HepG2 (cell line): ENCODE data around the gene MACROH2A1. TPM values are rescaled to one million over a fixed set of nuclear protein-coding genes. Genes with fewer than 3 reads are reported as not detected.

Source experiments
- ATAC-seq: fragments of 200-7000 bp; cut with Tn5 transposase; 3 replicates; pipeline ENCODE4 v1.9.1; 2020; ENCODE audit warnings: mild to moderate bottlenecking, moderate library complexity
- BruUV-seq: library from RNA; stranded (reverse); fragments of 400-500 nt; replicated peaks from 2 replicates; lab custom pipeline; 2021; lab: Mats Ljungman, UMichigan
- CTCF ChIA-PET: fragments of 300-600 bp; formaldehyde crosslinking; extraction: SDS; loops from one replicate; lab custom pipeline; 2021; ENCODE audit warnings: low total read pairs, inconsistent platforms, low intra/inter-chr PET ratio; lab: Yijun Ruan, JAX
- POLR2A ChIA-PET: fragments of 350-600 bp; sonication (Branson Sonifier 250); formaldehyde crosslinking; loops from one replicate; lab custom pipeline; 2020; ENCODE audit warnings: antibody characterized with exemption, inconsistent platforms; lab: Yijun Ruan, JAX
- DNase-seq: peaks from one replicate; pipeline ENCODE4 v3.0.0-alpha.2; 2015; ENCODE audit warnings: low spot score
- FAIRE-seq: peaks from 3 replicates; lab custom pipeline; 2011; peaks lifted over from hg19 to GRCh38; lab: Jason Lieb, UNC
- H2AFZ ChIP-seq: one replicate; pipeline ENCODE4 v1.6.1; 2011; ENCODE audit warnings: low read length, inconsistent platforms
- H3K27ac ChIP-seq: fragments of 300-600 bp; 3 replicates; pipeline ENCODE4 v1.8.0; 2011; ENCODE audit warnings: mixed run types, mild to moderate bottlenecking, mixed read lengths, low read length, inconsistent platforms; ENCODE audit not compliant: insufficient read depth; ENCODE audit errors: extremely low read length
- H3K27me3 ChIP-seq, 2 experiments: fragments of 200-600 bp in 1 of 2; 2 replicates in 1 of 2; 3 replicates in 1 of 2; pipeline versions ENCODE4 v1.6.0 to v1.8.0; 2011; ENCODE audit warnings: low read length in 2 of 2, mild to moderate bottlenecking in 2 of 2, moderate library complexity in 2 of 2, inconsistent platforms in 1 of 2; ENCODE audit not compliant: insufficient read depth in 2 of 2, control insufficient read depth in 1 of 2
- H3K36me3 ChIP-seq, 2 experiments: fragments of 200-600 bp in 1 of 2; replicated peaks in 1 of 2; 2 replicates in 1 of 2; 3 replicates in 1 of 2; pipeline versions ENCODE4 v1.5.1 to v1.8.0; 2011; ENCODE audit warnings: low read length in 2 of 2, inconsistent platforms in 1 of 2; ENCODE audit not compliant: insufficient read depth in 2 of 2, control insufficient read depth in 1 of 2
- H3K4me1 ChIP-seq: 2 replicates; pipeline ENCODE4 v1.5.1; 2012; ENCODE audit warnings: low read length, inconsistent platforms; ENCODE audit not compliant: insufficient read depth
- H3K4me2 ChIP-seq: 2 replicates; pipeline ENCODE4 v1.6.0; 2011; ENCODE audit warnings: low read depth, low read length, inconsistent platforms
- H3K4me3 ChIP-seq, 3 experiments: fragments of 200-600 bp in 1 of 3; sonication (generic), shearing (Covaris generic) in 1 of 3; replicated peaks in 1 of 3; 2 replicates each; pipeline ENCODE4 v1.5.1; 2011 to 2016; ENCODE audit warnings: low read length in 3 of 3, inconsistent platforms in 2 of 3, low read depth in 2 of 3, mild to moderate bottlenecking in 2 of 3, control low read depth in 1 of 3, mixed read lengths in 1 of 3; ENCODE audit not compliant: insufficient read depth in 1 of 3
- H3K79me2 ChIP-seq: one replicate; pipeline ENCODE4 v1.6.1; 2011; ENCODE audit warnings: low read length, inconsistent platforms; ENCODE audit not compliant: insufficient read depth
- H3K9ac ChIP-seq: 2 replicates; pipeline ENCODE4 v1.6.0; 2011; ENCODE audit warnings: mild to moderate bottlenecking, low read depth, low read length, inconsistent platforms; ENCODE audit not compliant: insufficient read depth
- H3K9me3 ChIP-seq: 2 replicates; pipeline ENCODE4 v1.5.1; 2012; ENCODE audit warnings: mild to moderate bottlenecking, low read length
- H4K20me1 ChIP-seq: 2 replicates; pipeline ENCODE4 v1.6.0; 2011; ENCODE audit warnings: inconsistent platforms, mild to moderate bottlenecking, low read length, moderate library complexity; ENCODE audit not compliant: insufficient read depth
- CC2D1A ChIP-seq: sonication (generic); formaldehyde crosslinking; IDR thresholded peaks from 2 replicates; pipeline ENCODE4 v1.8.1; 2023; ENCODE audit warnings: mild to moderate bottlenecking, missing genetic modification reagents
- GATA4 ChIP-seq: sonication (generic); IDR thresholded peaks from 2 replicates; pipeline ENCODE4 v1.6.1; 2016; ENCODE audit warnings: antibody characterized with exemption, low read depth, borderline replicate concordance
- HNRNPLL ChIP-seq: fragments of 200-400 bp; formaldehyde crosslinking; IDR thresholded peaks from 2 replicates; pipeline ENCODE4 v1.6.1; 2017; ENCODE audit warnings: mild to moderate bottlenecking, low read depth, low read length; ENCODE audit not compliant: poor library complexity, severe bottlenecking
- KLF11 ChIP-seq: IDR thresholded peaks from 2 replicates; pipeline ENCODE4 v1.6.1; 2016; ENCODE audit warnings: missing compliant biosample characterization
- MXD1 ChIP-seq: sonication (generic); formaldehyde crosslinking; IDR thresholded peaks from 2 replicates; pipeline ENCODE4 v1.4.0; 2020; ENCODE audit warnings: mild to moderate bottlenecking, missing genetic modification reagents
- NR2F2 ChIP-seq: IDR thresholded peaks from 2 replicates; pipeline ENCODE4 v1.6.1; 2012; ENCODE audit warnings: low read depth, inconsistent platforms, borderline replicate concordance
- RELA ChIP-seq: sonication (generic); formaldehyde crosslinking; IDR thresholded peaks from 2 replicates; pipeline ENCODE4 v1.4.0; 2020; ENCODE audit warnings: missing genetic modification reagents
- SNAPC4 ChIP-seq: sonication (generic); formaldehyde crosslinking; IDR thresholded peaks from 2 replicates; pipeline ENCODE4 v1.4.0; 2020; ENCODE audit warnings: mild to moderate bottlenecking, missing genetic modification reagents
- ZNF335 ChIP-seq: sonication (generic); formaldehyde crosslinking; IDR thresholded peaks from 2 replicates; pipeline ENCODE4 v1.4.0; 2020; ENCODE audit warnings: missing genetic modification reagents
- ZNF773 ChIP-seq: sonication (generic); formaldehyde crosslinking; IDR thresholded peaks from 2 replicates; pipeline ENCODE4 v1.4.0; 2020; ENCODE audit warnings: missing genetic modification reagents, borderline replicate concordance
- ZSCAN29 ChIP-seq: sonication (generic); formaldehyde crosslinking; conservative IDR thresholded peaks from 2 replicates; pipeline ENCODE4 v1.4.0; 2020; ENCODE audit warnings: mild to moderate bottlenecking, missing genetic modification reagents
- WGBS: methylation state at CpG from one replicate; pipeline ENCODE4 v1.1.6; 2017; ENCODE audit warnings: low lambda C conversion rate; 5-methylcytosine and 5-hydroxymethylcytosine counted together
- in situ Hi-C: cut with HindIII; loops from 2 replicates; pipeline ENCODE4 v1.10.0; 2017; ENCODE audit warnings: low pct_unique_long_range_greater_than_20kb; ENCODE audit not compliant: extremely low pct_ligation_motif_present
- intact Hi-C: fragments of 100-400 bp; cut with micrococcal nuclease; formaldehyde crosslinking; loops from one replicate; pipeline ENCODE4 v1.10.0; 2022; ENCODE audit not compliant: unreplicated experiment
- polyA plus RNA-seq, 8 experiments: library from polyadenylated mRNA; depleted of rRNA in 3 of 8; stranded (reverse) in 7 of 8; unstranded in 1 of 8; fragments of >200 nt; fragmentation: Illumina TruSeq in 4 of 8; extraction: Trizol in 4 of 8; gene quantifications; 2 replicates each; pipeline versions ENCODE4 v1.2.1 to v1.2.3, GENCODE V29; 2011 to 2016; ENCODE audit warnings: low read depth in 4 of 8, missing spikeins in 1 of 8, mixed read lengths in 1 of 8; ENCODE audit not compliant: insufficient read depth in 1 of 8
- total RNA-seq, 5 experiments: library from RNA; depleted of rRNA; stranded (reverse); fragments of >200 nt; fragmentation: Illumina TruSeq; extraction: Trizol; gene quantifications; 2 replicates each; pipeline ENCODE4 v1.2.3, GENCODE V29; 2016; ENCODE audit warnings: low read depth in 1 of 5

MACROH2A1 gene
- total and polyA plus RNA-seq, 2 of the 13 experiments (the other 11 are each of a cell fraction or from before 2014, with no cell fraction given) = 69.1 to 158 TPM

- intact Hi-C loops (loop anchor here (10.0 kb wide), 1 partner anchor 106 kb away; no protein-coding TSS in a partner anchor), in situ Hi-C loops (no loop called here)
- ATAC-seq (no peak; the same call in 2 of the 3 replicates), DNase-seq (no peak), FAIRE-seq (no peak)
- 95% methylated on average over 11 of the region's 16 CpGs for WGBS
- no peaks in the 10 kb centered on the region for H3K9me3 ChIP-seq
- no peaks in the 10 kb centered on the region; the same call in 1 of the 2 replicates for H4K20me1 ChIP-seq
- BruUV-seq = no TSS peak
- TF ChIP-seq HNRNPLL = no peak
- no peak for TF ChIP-seq ZSCAN29 (CRISPR knock-in tag)
- TF ChIP-seq CC2D1A (CRISPR knock-in tag) = no peak
- peak overlapping the region; percentile 3; the same call in 1 of the 2 replicates for H3K9ac ChIP-seq
- no peaks in the 10 kb centered on the region for H3K27me3 ChIP-seq
- H3K79me2 ChIP-seq = no peaks in the 10 kb centered on the region
- H3K36me3 ChIP-seq = peaks cover 2 to 20% of the 10 kb centered on the region in 2 experiments; a peak in 3 of 5 replicates
- ChIA-PET CTCF (interaction anchor here (1.0 kb wide), 1 partner anchor 125 kb away, joined by 3 read pairs; no protein-coding TSS in a partner anchor), POLR2A (interaction anchor here (1.6 kb wide), 1 partner anchor 66 kb away, joined by 5 read pairs; no protein-coding TSS in a partner anchor)
- H2AFZ ChIP-seq = no peak overlapping the region
- H3K4me2 ChIP-seq = no peak overlapping the region
- H3K4me1 ChIP-seq = peaks cover 63% of the 10 kb centered on the region
- peak overlapping the region; percentile 41 for H3K27ac ChIP-seq
- no peak overlapping the region for H3K4me3 ChIP-seq
These were observed 69.7 kb downstream of the MACROH2A1 start for GRCh38 chr5:135329066-135329912.

- CTCF ChIA-PET = no interaction called here
- in situ Hi-C loops = no loop called here
- no peaks in the 10 kb centered on the region for H3K9me3 ChIP-seq
- POLR2A ChIA-PET = interaction anchor here (1.6 kb wide), 1 partner anchor 65 kb away, joined by 5 read pairs; no protein-coding TSS in a partner anchor
- no peaks in the 10 kb centered on the region for H4K20me1 ChIP-seq
- H3K4me3 ChIP-seq = no peak overlapping the region
- FAIRE-seq (no peak), DNase-seq (no peak), ATAC-seq (no peak)
- peaks cover 0 to 11% of the 10 kb centered on the region in 2 experiments; a peak in 3 of 5 replicates for H3K36me3 ChIP-seq
- no TSS peak for BruUV-seq
- H3K4me2 ChIP-seq = no peak overlapping the region
- H2AFZ ChIP-seq = no peak overlapping the region
- H3K27me3 ChIP-seq = no peaks in the 10 kb centered on the region
- 94% methylated on average over 5 of the region's 5 CpGs for WGBS
- no peak overlapping the region for H3K27ac ChIP-seq
- no peaks in the 10 kb centered on the region for H3K79me2 ChIP-seq
- peaks cover 73% of the 10 kb centered on the region for H3K4me1 ChIP-seq
- intact Hi-C loops = loop anchor here (1.0 to 10.0 kb wide), 2 partner anchors 107 to 117 kb away; no protein-coding TSS in a partner anchor
- H3K9ac ChIP-seq = no peak overlapping the region
- no peak for TF ChIP-seq ZNF773 (CRISPR knock-in tag)
- TF ChIP-seq RELA (CRISPR knock-in tag) = no peak
- TF ChIP-seq NR2F2 = no peak
- no peak for TF ChIP-seq KLF11
- TF ChIP-seq ZNF335 = no peak
- TF ChIP-seq SNAPC4 (CRISPR knock-in tag) = no peak
- TF ChIP-seq GATA4 = no peak
- no peak for TF ChIP-seq MXD1 (CRISPR knock-in tag)
These were observed 70.8 kb downstream of the MACROH2A1 start for GRCh38 chr5:135328128-135328687.
